Type B pancreatic cell (in vitro differentiated cells): ENCODE results near the gene SPATA2. TPM values are rescaled to one million over a fixed set of nuclear protein-coding genes. Genes with fewer than 3 reads are reported as not detected.

ENCODE experiments used
- DNase-seq: peaks from one replicate; pipeline ENCODE4 v3.0.0; 2021; ENCODE audit warnings: mixed read lengths; ENCODE audit not compliant: unreplicated experiment; ENCODE audit errors: extremely low spot score
- H3K27ac Mint-ChIP-seq: 2 replicates; pipeline ENCODE4 v1.8.0; 2021; ENCODE audit warnings: mild to moderate bottlenecking, mixed read lengths
- H3K27me3 Mint-ChIP-seq: 2 replicates; pipeline ENCODE4 v1.8.0; 2021; ENCODE audit warnings: mixed read lengths
- H3K36me3 Mint-ChIP-seq: 2 replicates; pipeline ENCODE4 v1.8.0; 2021; ENCODE audit warnings: mixed read lengths
- H3K4me1 Mint-ChIP-seq: one replicate; pipeline ENCODE4 v1.8.0; 2021; ENCODE audit warnings: mixed read lengths; ENCODE audit not compliant: unreplicated experiment
- H3K4me3 Mint-ChIP-seq: 2 replicates; pipeline ENCODE4 v1.8.0; 2021; ENCODE audit warnings: mild to moderate bottlenecking, mixed read lengths
- H3K9me3 Mint-ChIP-seq: 2 replicates; pipeline ENCODE4 v1.8.0; 2021; ENCODE audit warnings: mixed read lengths
- total RNA-seq: library from RNA; stranded (reverse); gene quantifications from 2 replicates; pipeline ENCODE4 v1.2.1, GENCODE V29; 2021; ENCODE audit warnings: low replicate concordance
- TF ChIP-seq, protein P1 (sequence below): fragments of 200-600 bp; sonication (generic); conservative IDR thresholded peaks from 2 replicates; pipeline ENCODE4 v1.5.0; 2021; ENCODE audit warnings: antibody characterized with exemption, mild to moderate bottlenecking

Gene SPATA2
- total RNA-seq, 1 donor from 2014 or later = 9.2 TPM

DNA sequence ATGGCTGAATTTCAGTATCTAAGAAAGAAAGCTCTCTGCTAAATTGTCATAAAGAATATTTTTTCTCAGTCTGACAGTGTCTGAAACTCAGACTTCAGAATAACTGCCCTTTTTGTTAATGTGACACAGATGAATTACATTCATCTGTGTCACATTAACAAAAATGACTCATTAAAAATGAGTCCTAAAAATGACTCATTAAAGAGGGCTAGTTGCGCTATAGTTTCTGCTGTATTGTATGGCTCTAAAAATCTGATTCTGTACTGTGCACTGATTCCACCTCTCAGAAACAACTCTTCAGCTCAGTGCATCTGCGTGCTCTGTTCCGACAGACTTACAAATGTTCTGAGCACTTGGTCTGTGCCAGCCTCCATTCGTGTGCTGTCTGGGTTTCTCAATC lies 35.8 kb upstream of the SPATA2 start:
- Mint-ChIP-seq H3K27ac (no peak overlapping the region), H3K9me3 (no peaks in the 10 kb centered on the region), H3K4me1 (no peaks in the 10 kb centered on the region), H3K36me3 (peaks cover 41% of the 10 kb centered on the region), H3K27me3 (no peaks in the 10 kb centered on the region), H3K4me3 (no peak overlapping the region)
- no peak for DNase-seq
- TF ChIP-seq, protein P1, sequence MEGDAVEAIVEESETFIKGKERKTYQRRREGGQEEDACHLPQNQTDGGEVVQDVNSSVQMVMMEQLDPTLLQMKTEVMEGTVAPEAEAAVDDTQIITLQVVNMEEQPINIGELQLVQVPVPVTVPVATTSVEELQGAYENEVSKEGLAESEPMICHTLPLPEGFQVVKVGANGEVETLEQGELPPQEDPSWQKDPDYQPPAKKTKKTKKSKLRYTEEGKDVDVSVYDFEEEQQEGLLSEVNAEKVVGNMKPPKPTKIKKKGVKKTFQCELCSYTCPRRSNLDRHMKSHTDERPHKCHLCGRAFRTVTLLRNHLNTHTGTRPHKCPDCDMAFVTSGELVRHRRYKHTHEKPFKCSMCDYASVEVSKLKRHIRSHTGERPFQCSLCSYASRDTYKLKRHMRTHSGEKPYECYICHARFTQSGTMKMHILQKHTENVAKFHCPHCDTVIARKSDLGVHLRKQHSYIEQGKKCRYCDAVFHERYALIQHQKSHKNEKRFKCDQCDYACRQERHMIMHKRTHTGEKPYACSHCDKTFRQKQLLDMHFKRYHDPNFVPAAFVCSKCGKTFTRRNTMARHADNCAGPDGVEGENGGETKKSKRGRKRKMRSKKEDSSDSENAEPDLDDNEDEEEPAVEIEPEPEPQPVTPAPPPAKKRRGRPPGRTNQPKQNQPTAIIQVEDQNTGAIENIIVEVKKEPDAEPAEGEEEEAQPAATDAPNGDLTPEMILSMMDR = no peak

DNA sequence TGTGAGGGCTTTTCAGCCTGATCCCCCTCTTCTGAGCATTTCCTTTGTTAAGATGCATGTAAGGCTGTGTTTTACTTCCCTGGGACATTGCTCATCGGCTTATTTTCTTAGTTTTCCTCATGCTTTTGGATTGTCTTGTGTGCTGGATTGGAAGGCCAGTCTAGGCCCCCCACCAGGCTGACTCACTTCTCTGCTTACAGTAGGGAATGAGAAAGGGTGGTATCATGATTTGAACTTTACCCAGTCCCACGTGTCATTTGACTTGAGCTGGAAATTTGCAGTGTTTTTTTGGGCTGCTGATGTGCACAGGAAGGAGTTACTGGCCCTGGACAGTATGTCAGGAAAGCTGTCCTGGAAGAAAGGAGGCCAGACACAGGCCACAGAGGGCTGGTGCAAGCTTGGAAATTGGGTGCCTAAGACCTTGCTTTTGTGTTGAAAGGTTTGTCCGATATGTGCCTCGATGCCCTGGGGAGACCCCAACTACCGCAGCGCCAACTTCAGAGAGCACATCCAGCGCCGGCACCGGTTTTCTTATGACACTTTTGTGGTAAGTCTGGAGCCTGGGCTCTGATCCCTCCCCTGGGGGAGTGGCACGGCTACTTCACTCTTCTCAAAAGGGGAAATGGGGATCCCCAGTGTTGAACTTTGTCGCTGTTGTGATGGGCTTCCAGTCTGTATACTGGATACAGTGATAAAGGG lies 33.6 kb upstream of the SPATA2 start:
- DNase-seq = no peak
- Mint-ChIP-seq H3K9me3 (no peaks in the 10 kb centered on the region), H3K4me1 (no peaks in the 10 kb centered on the region), H3K4me3 (no peak overlapping the region), H3K27me3 (no peaks in the 10 kb centered on the region), H3K27ac (no peak overlapping the region), H3K36me3 (peaks cover 44% of the 10 kb centered on the region)
- TF ChIP-seq, protein P1 = no peak

DNA sequence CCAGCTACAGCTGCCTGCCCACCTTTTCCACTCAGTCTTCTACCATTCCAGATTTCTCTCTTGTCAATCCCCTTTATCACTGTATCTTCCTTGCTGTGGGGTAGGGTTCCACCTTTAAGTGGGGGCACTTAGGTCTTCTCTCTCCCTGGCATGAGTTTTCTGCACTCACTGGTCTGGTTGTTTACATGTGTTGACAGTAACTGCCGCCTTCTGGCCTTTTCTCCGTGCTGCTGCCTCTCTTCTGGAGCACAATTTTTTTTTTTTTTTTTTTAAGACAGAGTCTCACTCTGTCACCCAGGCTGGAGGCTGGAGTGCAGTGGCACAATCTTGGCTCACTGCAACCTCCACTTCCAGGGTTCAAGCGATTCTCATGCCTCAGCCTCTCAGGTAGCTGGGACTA lies 32.8 kb upstream of the SPATA2 start:
- DNase-seq = no peak
- no peaks in the 10 kb centered on the region for H3K27me3 Mint-ChIP-seq
- H3K36me3 Mint-ChIP-seq = peaks cover 44% of the 10 kb centered on the region
- no peak overlapping the region for H3K4me3 Mint-ChIP-seq
- TF ChIP-seq, protein P1 = no peak
- no peaks in the 10 kb centered on the region for H3K4me1 Mint-ChIP-seq
- no peaks in the 10 kb centered on the region for H3K9me3 Mint-ChIP-seq
- no peak overlapping the region for H3K27ac Mint-ChIP-seq

DNA sequence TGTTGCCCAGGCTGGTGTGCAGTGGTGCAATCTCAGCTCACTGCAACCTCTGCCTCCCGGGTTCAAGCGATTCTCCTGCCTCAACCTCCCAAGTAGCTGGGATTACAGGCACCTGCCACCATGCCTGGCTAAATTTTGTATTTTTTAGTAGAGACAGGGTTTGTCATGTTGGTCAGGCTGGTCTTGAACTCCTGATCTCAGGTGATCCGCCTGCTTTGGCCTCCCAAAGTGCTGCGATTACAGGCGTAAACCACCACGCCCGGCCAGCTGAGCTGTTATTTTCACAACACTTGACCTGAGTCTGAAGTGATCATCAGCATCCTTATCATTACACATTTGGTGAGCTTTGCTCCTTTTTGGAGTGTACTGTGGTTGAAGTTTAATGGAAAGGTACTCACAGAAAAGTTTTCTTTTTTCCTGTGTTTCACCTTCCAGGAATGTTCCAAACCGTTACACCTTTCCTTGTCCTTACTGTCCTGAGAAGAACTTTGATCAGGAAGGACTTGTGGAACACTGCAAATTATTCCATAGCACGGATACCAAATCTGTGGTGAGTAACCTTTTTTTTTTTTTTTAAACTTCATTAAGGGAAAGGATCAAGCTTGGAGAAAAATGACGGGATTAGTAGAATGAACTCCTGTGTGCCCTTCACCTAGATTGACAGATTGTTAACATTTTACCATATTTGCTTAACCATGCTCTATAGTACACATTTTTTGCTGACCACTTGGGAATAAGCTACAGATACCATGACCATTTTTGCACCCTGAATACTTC lies 30.6 kb upstream of the SPATA2 start:
- peaks cover 40% of the 10 kb centered on the region for H3K36me3 Mint-ChIP-seq
- TF ChIP-seq, protein P1 = no peak
- no peaks in the 10 kb centered on the region for H3K27me3 Mint-ChIP-seq
- DNase-seq = no peak
- no peak overlapping the region for H3K4me3 Mint-ChIP-seq
- no peak overlapping the region for H3K27ac Mint-ChIP-seq
- H3K4me1 Mint-ChIP-seq = peaks cover 3% of the 10 kb centered on the region
- no peaks in the 10 kb centered on the region for H3K9me3 Mint-ChIP-seq

DNA sequence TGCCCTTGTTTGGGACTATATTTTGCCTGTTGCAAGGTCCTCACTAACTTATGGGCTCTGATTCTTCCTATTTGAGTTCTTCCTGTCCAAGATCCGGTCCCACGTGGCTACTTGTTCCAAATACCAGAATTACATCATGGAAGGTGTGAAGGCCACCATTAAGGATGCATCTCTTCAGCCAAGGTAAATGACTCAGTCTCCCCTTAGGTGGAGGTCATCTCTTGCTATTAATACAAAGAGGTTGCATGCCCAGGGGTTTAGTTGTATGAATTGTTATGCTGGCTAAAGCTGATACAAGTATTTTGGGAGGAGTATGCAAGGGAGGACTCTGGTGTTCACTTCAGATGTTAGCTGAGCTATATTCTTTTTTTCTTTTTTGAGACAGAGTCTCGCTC lies 30.0 kb upstream of the SPATA2 start:
- TF ChIP-seq, protein P1 = no peak
- DNase-seq = no peak
- H3K36me3 Mint-ChIP-seq = peaks cover 40% of the 10 kb centered on the region
- H3K27ac Mint-ChIP-seq = no peak overlapping the region
- no peak overlapping the region for H3K4me3 Mint-ChIP-seq
- H3K9me3 Mint-ChIP-seq = no peaks in the 10 kb centered on the region
- H3K27me3 Mint-ChIP-seq = no peaks in the 10 kb centered on the region
- peaks cover 4% of the 10 kb centered on the region for H3K4me1 Mint-ChIP-seq
